Tongue (tissue), 2 donors: Measurements from ENCODE around the gene METAP1D. TPM values are rescaled to one million over a fixed set of nuclear protein-coding genes. Genes with fewer than 3 reads are reported as not detected.

Experiments
- DNase-seq: peaks from one replicate; pipeline ENCODE4 v3.0.0-alpha.2; 2015
- total RNA-seq: library from RNA; depleted of rRNA; stranded (reverse); fragments of >200 nt; gene quantifications from one replicate; pipeline ENCODE4 v1.2.3, GENCODE V29; 2014

Gene METAP1D
- total RNA-seq, 1 donor from 2014 or later, result 15.1 TPM

DNA sequence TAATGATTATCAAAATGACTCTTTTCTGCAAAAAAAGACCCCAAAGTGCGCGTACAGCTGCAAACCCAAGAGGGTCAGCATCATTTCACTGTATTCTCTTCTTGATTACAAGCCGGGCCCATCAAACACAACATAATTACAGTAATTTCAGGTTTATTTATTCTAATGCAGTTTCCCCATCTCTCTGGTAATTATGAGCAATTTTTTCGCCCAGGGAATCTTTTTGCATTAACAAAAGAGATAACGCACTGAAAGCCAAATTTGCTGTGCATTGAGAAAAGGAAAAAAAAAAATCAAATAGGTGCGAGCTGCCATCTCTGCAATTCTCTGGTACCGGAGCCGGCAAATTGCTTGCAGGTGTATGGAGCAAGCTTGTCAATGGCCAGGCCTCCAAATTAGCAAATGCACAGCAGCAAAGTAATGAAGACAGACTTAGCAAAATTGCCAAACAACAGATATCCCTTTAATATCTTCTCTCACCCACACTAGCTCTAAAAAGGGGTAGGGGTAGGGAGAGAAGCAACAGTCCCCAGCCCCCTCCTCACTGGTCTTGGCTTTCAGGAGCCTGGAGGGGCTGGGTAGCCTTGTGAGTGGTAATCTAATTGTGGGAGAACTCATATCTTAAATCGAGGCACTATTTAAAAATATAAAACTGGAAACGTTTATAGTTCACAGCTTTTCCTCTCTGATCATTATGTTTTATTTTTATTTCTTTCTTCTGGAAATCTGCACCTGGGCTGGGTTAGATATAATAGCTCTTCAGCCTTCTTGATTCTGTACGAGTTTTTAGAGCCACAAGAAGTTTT, 92.2 kb downstream of the METAP1D start:
- DNase-seq, result peak; percentile 39

DNA sequence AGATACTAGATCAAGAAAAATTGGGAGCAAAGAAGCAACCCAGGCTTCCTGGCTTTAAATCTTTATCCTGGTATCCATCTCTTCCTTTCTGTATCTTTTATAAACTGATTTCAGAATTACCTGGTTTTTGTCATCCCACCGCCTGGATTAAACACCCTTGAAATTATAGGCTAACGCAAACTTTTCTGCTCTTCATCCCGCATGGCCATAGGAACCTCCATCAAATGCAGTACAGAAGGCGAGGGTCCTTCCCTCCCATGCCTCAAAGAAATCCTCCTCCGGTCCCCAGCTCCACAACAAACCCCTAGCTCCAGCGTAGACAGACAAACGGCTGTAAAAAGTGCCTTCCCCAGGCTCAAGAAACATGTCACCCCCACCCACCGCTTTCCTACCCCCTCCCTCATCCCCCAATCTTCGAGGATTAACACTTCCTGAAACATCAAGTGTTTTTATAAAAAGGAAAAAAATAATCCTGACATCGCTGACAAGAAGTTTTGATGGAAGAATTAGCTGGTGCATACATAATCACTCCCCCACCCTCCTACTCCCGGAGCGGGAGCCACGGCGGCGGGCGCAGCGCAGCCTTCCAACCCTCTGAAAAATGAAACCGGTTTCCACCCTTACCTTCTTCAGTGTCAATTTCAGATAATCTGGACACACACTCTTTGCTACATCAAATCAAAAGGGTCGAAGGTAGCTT, 93.1 kb downstream of the METAP1D start:
- DNase-seq, result no peak

DNA sequence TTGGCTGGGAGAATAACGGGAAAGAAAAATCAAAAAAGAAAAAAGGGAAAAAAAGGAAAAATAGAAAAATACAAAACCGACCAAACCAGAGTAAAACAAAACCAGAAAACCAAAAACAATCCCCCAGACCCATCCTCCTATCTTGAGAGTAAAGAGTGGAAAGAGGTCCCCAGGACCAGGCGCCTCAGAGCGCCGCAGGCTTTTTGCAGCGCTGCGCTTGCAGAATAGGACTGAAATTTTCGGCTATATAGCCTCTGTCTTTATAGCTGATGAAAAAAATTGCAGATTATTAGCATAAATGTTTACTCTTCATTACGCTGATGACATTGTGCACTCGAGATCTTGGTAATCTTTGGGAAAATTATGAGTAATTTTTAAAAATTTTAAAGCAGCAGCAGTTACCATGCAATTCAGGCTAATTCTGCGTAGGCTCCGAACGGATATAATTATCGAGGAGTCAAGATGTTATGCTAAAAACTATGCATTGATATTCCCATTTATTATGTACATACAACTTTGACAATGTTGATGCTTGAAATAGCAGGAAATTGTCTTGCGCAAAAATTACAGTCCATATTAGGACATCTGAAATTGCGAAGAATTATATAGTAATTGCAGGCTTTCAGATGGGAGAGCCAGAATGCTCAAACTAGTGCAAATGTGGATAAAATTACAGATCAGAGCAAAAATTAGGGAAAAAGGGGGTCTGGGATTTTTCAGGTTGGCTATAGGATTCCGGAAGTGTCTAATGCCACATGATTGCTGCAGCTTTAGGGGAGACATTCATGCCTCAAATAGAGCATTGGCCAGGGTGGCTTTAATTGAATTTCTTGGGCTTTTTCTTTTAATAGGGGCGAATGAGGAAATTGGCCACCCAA, 93.9 kb downstream of the METAP1D start:
- DNase-seq, result no peak

DNA sequence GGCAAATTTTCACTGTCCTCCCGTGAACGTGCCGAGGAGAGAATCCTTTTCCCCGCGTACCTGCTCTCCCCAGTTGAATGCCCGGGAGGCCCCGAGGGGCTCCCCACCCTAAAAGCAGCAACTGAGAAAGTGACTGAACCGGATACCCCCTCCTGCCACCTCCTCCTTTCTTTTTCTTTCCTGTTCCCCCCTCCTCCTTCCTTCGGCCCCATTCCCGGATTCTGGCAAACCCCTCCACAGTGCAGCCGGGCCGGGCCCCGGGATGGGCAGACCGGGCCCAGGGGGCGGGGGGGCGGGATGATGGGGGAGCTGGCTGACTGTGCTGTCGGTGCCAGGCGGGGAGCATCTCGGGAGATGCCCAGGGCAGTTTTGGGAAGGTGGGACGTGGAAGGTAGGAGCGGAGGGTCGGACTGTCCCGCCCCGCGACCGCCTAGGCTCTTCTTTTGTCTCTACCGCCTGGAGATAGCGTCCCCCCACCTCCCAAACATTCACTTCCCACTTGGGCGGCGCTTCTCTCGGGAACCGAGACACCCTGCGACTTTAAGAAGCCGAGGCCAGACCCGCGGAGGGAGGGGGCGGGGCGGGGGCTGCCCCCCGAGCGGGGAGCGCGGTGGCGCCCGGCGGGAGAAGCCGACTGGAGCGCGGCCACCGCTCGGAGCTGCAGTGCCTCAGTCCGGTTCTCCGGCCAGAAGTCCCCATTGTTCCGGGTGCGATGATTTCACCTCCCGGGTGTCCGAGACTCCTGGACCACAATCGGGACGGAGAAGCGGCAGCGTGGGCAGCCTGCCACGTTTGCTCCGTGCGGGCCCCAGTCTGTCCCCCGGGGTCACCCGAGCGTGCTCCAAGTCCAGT, 94.8 kb downstream of the METAP1D start:
- DNase-seq, result peak; percentile 56

DNA sequence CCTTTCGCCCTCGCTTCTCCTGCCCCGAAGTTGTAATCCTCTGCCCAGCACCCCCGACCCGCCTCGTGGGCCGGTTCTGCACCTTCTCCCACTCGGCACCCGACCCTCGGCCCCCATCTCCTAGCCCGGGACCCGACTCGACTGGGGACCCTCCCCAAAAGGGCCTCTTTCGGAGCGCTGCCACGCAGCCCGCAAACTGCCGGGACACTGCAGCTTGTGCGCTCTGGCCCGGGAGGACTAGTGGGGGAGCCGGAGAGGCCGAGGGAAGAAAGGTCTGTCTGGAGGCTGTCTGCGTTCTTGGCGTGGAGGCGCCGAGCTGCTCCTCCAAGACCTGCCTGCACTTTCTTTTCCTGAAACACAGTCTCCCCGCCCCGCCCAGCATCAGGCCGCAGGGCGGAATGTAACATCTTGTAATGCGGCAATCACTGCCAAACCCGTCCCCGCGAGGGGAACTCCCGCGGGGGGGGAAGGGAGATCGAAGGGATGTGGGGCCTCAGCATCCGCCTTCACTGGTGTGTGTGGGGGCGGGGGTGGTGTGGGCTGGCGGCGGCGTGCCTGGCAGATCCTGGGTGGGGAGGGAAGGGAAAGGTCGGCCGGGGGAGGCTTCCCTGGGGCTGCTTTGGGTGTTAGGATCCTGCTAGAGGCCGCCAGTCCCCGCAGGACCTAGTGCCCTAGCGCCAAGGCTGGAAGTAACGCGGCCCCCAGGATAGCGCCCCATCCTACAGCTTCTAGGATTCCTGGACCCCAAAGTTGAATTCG, 95.6 kb downstream of the METAP1D start:
- DNase-seq, result peak; percentile 84

DNA sequence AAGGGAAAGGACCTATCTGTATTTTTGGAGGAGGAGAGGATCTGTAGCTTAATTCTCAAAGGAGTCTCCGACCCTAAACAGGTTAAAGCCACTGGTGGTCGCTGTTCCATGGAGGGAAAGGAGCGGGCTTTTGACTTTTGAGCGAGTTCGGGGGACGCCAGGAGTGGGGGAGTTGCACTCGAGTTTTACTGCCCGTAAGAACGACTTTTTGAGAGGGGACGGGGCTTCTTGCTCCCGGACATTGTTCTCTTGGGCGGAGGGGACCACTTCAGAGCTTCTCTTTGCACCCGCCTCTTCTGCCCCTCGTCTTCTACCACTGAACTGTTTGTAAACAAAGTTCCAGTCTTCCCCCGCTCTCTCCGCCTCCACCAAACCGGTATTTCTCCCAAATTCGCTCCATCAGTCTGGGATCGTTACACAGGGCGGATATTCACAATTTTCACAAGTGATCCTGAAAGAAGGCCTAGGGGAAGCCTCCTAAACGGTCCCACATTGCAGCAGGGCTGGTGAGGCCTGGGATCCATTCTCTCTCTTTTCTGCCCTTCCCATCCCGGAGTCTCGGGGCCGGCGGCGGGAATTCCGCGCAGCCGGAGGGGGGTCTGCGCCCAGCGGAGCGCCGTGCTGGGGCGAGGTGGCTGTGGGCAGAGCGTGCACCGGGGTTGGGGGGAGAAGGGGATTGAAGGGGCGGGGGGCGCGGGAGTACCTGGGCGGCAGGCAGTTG, 96.3 kb downstream of the METAP1D start:
- peak; percentile 54 for DNase-seq

DNA sequence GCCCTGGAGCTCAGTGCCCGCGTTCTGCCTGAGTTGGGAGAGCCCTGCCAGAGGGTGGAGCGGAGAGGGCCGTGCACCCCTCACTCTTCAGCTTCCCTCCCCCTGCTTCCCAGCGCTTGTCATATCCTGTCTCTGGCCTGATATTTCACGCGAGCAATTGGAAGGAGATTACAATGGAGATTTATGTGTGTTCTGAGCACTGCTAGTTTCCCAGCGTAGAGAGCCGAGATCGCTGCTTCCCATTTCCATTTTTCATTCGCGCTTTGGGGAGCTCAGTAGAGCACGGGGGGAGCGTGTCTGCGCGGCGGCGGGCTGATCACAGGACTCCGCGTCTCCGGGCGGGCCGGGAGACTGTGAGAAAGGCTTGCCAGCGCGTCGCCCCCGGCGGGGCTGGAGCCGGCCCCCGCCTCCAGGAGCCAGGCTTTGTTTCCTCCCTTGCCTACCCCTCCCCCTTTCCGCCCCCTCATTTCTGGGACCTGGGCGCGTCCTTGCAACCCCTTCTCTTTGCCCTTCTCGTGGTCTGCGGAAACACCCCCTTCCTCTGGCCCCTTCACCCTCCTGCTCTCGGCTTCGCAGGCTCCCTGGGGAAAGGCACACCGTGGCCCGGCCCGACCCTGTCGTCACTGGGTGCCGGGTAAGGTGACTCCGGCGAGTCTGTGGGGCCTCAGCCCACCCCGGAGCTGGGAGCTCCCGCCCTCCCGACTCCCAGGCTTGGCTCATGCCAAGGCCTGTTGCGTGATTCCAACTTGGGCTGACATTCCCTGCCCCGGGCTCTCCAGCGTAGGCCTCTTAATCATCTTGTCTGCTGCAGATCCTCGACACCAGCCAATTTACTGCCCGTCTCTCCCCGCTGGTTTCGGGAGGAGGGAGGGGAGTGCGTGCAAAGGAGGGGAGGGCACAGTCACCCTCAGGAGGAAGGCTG, 97.1 kb downstream of the METAP1D start:
- peak; percentile 59 for DNase-seq

DNA sequence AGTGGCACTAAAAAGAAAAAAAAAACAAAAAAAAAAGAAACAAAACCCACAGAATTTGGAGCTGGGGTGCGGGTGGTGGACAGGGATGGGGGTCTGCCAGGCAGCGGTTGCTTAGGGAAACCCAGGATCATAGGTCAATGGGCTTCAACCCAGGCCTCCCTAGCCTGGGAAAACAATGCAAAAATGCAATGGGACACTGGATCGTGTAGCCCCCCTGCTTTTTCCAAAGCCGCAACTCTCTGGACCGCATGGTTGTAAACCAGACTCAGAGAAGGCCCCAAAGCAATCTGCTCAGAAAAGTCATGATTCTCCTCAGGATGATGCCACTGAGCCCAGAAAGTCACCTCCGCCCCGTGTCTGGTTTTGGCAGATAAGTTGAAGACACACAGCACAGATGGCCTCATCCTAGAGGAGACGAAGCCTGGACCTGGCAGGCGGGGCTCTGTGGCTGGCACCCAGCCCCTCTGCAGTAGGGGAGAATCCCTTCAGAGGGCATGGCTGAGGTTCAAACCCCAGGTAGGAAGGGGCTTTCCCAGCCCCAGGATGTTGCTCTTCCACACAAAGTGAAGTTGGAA, 97.9 kb downstream of the METAP1D start:
- DNase-seq, result peak; percentile 18

DNA sequence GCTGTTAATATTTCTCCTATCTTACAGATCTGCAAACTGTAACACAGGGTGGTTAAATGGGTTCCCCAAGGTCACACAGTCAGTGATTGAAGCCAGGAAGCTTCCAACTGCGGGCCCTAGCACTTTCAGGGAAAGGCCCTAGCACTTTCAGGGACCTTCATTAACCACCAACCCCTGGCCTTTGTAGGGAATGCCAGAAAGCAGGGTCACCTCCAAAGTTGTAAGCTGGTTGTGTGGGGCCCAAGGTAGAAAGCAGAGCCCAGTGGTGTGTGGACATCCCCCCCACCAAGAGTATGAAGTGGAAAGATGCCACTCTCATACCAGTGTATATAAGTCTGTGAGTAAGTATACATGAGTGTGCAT, 98.5 kb downstream of the METAP1D start:
- DNase-seq, result no peak

DNA sequence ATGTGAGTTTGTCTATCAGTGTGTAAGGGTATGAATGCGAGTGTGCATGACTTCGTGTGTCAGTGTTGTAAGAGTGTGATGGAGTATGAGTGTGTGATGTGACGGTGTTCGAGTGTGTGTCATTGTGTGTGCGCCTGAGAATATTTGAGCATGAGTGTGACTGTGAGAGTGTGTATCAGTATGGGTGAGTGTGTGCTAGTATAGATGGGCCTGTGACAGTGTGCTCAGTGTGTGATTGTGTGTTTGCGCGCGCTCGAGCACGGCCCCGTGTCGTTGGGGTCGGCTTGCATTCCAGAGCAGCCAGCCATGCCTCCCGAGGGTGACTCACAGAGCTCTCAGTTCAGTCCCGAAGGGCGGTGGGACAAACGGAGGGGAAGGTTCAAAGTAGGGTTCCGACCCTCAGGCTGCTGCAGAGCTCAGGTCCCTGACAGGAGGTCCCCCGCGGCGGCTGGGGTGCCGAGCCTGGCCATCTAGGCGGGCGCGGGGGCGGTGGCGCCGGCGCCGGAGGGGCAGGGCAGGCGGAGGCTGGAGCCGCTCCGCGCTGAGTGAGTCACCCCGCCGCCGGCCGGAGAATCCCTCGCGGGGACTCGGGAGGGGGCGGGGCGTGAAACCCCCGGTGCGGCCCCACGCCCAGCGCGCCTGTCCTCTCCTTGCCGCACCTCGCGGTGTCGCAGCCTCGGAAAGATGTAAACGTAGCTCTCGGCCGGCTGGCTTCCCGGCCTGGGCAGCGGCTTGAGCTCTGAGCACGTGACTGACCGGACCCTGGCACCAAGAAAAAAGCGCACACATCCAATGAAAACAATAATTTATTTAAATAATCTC, 99.1 kb downstream of the METAP1D start:
- peak; percentile 53 for DNase-seq

DNA sequence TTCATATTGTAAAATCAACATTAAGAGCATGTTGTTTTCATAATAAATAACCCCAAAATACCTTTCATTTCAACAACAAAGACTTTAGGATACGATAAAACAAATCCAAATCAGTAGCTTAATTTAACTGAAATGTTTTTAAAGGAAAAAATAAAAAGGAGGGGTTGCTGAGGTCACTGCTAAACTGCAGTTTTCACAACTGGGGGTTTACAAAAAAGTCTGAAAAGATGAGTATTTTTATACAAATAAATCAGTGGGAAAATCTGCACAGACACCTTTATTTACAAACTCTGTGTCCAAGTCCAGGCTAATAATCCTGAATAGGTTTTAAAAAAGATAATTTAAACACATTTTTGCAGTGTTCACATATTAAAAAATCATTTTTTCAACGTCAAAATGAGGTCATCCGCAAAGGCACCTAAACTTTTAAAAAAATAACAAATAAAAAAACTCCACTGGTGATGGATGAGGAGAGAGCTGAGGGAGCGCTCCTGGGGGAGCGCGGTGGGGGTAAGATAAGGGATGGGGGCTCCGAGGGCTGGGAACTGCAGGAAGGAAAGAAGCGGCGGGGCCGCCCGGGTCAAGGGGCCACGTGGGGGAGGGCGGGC, 99.8 kb downstream of the METAP1D start:
- no peak for DNase-seq

DNA sequence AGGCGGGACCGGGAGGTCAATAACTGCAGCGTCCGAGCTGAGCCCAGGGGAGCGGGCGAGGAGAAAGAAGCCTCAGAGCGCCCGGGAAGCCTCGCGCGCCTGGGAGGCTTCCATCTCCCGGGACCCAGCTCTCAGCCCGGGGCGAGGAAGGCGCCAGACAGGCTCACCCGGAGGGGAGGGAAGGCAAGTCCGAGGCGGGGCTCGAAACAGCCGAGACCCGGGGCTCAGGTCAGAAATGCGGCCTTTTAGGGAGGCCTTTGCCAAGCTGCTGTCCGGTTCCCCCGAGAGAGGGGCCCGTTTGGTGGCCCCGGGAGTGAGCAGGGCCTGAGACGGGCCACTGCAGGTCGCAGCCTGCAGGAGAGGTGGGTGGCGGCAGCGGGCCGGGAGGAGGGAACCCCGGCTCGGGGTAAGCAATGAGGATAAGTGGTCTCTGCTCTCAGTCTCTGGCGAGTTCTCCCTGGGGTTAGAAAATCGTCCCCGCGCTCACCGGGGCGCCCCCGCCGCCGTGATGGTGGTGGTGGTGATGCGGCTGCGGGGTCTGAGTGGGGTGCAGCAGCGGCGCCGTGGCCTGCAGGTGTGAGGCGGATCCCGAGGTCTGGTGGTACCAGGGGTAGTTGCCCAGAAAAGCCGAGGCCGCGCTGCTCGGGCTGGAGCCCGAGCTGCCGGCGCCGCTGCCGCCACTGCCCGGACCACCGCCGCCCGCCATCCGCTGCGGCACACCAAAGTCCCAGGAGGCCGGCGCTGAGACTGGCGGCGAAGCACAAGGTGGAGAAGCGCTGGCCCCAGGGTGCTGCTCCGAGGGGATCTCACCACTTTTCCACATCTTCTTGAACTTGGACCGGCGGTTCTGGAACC, 100.6 kb downstream of the METAP1D start:
- DNase-seq, result no peak

DNA sequence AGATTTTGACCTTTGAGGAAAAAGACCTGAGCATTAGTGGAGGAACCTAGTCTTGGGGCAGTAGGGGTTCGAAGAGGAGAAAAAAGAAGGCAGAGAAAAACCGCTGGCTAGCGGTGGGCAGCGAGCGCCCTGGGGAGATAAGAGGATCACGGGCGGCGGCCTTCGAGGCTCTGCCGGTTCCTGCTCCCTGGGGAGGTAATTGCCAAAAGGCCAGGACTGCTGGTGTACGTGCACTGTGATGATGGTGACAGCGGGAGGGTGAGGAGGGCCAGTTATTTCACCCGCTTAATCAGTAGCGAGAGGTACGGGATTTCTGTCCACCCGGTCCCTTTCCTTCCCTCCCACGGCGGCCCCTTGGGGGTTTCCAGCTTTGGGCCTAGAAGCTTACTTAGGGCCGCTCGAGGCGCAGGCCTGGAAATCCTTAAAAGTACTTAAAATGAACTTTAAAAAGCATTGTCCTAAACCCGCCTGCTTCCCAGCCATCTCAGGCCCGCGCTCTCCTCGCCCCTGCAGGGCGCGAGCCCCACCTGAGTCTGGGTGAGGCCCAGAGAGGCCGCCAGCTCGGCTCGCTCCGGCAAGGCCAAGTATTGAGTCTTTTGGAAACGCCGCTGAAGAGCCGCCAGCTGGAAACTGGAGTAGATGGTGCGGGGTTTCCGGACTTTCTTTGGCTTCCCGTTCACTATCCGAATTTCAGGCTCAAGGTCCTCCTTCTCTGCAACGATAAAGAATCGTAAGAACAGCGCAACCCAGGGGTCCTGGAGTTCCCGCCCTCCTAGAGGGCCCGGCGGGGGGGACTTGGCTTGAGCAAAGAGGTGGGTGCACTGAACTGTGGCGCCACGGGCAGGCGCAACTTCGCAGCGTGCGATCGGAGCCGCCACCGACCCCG, 101.4 kb downstream of the METAP1D start:
- DNase-seq, result peak; percentile 42

DNA sequence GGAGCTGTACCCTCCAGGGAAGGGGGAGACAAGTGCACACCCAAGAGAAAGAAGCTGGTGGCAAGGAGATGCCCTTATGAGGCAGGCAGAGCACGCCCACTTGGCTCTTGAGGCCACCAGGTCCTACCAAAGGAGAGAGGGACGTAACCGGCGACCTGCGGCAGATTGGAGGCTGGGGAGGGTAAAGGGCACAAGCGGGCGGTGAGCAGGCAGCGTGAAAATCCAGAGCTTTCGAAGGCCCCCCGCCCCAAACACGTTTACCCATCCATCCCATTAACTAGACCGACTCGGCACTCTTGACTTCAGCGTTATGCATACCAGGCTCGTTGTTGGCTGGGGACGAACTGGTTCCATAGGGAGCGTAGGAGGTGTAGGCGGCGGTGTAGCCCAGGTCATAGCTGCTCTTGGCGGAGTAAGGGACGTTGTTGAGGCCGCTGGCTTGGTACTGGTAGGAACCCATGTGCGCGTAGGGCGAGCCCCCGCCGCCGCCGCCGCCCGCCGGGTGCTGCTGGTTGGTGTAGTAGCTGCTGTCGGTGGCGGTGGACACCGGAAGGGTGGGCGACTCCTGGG, 102.2 kb downstream of the METAP1D start:
- DNase-seq, result peak; percentile 29
